ENCODE results near the gene SPON2. TPM values are rescaled to one million over a fixed set of nuclear protein-coding genes. Genes with fewer than 3 reads are reported as not detected.

Gene SPON2
- total RNA-seq, 1 experiment from 2014 or later: 1.8 TPM

GRCh38 chr4:1176398-1177273, 4.3 kb upstream of the SPON2 start:
- intact Hi-C loops (cut with micrococcal nuclease; ENCODE audit: unreplicated experiment) (no loop called here), in situ Hi-C loops (cut with HindIII; ENCODE audit: low pct_unique_long_range_greater_than_20kb, low sequenced_read_pairs) (no loop called here)
- H3K9me3 ChIP-seq (ENCODE audit: control insufficient read depth, insufficient read depth, low read depth, low read length): peaks cover 9% of the 10 kb centered on the region
- TF ChIP-seq CTCF (IDR thresholded peaks at IDR 0.05) (no peak), TCF7L2 (IDR thresholded peaks at IDR 0.05; ENCODE audit: low read depth, low read length) (no peak), POLR2AphosphoS5 (IDR thresholded peaks at IDR 0.05; ENCODE audit: low read depth, low read length) (no peak), SIN3A (IDR thresholded peaks at IDR 0.05; ENCODE audit: borderline replicate concordance, insufficient read depth, low read depth, low read length) (no peak)
- TF ChIP-seq, protein P1, sequence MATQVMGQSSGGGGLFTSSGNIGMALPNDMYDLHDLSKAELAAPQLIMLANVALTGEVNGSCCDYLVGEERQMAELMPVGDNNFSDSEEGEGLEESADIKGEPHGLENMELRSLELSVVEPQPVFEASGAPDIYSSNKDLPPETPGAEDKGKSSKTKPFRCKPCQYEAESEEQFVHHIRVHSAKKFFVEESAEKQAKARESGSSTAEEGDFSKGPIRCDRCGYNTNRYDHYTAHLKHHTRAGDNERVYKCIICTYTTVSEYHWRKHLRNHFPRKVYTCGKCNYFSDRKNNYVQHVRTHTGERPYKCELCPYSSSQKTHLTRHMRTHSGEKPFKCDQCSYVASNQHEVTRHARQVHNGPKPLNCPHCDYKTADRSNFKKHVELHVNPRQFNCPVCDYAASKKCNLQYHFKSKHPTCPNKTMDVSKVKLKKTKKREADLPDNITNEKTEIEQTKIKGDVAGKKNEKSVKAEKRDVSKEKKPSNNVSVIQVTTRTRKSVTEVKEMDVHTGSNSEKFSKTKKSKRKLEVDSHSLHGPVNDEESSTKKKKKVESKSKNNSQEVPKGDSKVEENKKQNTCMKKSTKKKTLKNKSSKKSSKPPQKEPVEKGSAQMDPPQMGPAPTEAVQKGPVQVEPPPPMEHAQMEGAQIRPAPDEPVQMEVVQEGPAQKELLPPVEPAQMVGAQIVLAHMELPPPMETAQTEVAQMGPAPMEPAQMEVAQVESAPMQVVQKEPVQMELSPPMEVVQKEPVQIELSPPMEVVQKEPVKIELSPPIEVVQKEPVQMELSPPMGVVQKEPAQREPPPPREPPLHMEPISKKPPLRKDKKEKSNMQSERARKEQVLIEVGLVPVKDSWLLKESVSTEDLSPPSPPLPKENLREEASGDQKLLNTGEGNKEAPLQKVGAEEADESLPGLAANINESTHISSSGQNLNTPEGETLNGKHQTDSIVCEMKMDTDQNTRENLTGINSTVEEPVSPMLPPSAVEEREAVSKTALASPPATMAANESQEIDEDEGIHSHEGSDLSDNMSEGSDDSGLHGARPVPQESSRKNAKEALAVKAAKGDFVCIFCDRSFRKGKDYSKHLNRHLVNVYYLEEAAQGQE (IDR thresholded peaks at IDR 0.05; ENCODE audit: insufficient read depth in 1 of 2, low read depth in 2 of 2, low read length in 1 of 2): no peak
- no peak overlapping the region for H3K27ac ChIP-seq (ENCODE audit: low read length)
- ChIA-PET CTCF (no interaction called here), POLR2A (no interaction called here)
- no peak overlapping the region for H3K4me3 ChIP-seq (ENCODE audit: low read depth in 2 of 2, low read length in 2 of 2)
- no peaks in the 10 kb centered on the region for H3K4me1 ChIP-seq (ENCODE audit: control insufficient read depth, insufficient read depth, low read length)
- BruUV-seq (replicated peaks): no TSS peak
- no peaks in the 10 kb centered on the region for H3K27me3 ChIP-seq (ENCODE audit: control insufficient read depth, insufficient read depth, low read length)
- DNase-seq (ENCODE audit: low read depth, low spot score): no peak
- ATAC-seq: no peak
- no peaks in the 10 kb centered on the region for H3K36me3 ChIP-seq (ENCODE audit: control insufficient read depth, insufficient read depth, low read length)

- TF ChIP-seq, protein P1 (IDR thresholded peaks at IDR 0.05; ENCODE audit: insufficient read depth in 1 of 2, low read depth in 2 of 2, low read length in 1 of 2): no peak
- TF ChIP-seq CTCF (IDR thresholded peaks at IDR 0.05): no peak
- TF ChIP-seq SIN3A (IDR thresholded peaks at IDR 0.05; ENCODE audit: borderline replicate concordance, insufficient read depth, low read depth, low read length): no peak
- TF ChIP-seq POLR2AphosphoS5 (IDR thresholded peaks at IDR 0.05; ENCODE audit: low read depth, low read length): no peak
- no peak for TF ChIP-seq TCF7L2 (IDR thresholded peaks at IDR 0.05; ENCODE audit: low read depth, low read length)
- no peak for ATAC-seq
- intact Hi-C loops (cut with micrococcal nuclease; ENCODE audit: unreplicated experiment) (no loop called here), in situ Hi-C loops (cut with HindIII; ENCODE audit: low pct_unique_long_range_greater_than_20kb, low sequenced_read_pairs) (no loop called here)
- no peaks in the 10 kb centered on the region for H3K4me1 ChIP-seq (ENCODE audit: control insufficient read depth, insufficient read depth, low read length)
- no TSS peak for BruUV-seq (replicated peaks)
- H3K4me3 ChIP-seq (ENCODE audit: low read depth in 2 of 2, low read length in 2 of 2): no peak overlapping the region
- no peak overlapping the region for H3K27ac ChIP-seq (ENCODE audit: low read length)
- ChIA-PET CTCF (interaction anchor here (0.6 kb wide), 1 partner anchor 363 kb away, joined by 6 read pairs; no protein-coding TSS in a partner anchor), POLR2A (no interaction called here)
- no peaks in the 10 kb centered on the region for H3K27me3 ChIP-seq (ENCODE audit: control insufficient read depth, insufficient read depth, low read length)
- no peaks in the 10 kb centered on the region for H3K36me3 ChIP-seq (ENCODE audit: control insufficient read depth, insufficient read depth, low read length)
- H3K9me3 ChIP-seq (ENCODE audit: control insufficient read depth, insufficient read depth, low read depth, low read length): peaks cover 3% of the 10 kb centered on the region
- DNase-seq (ENCODE audit: low read depth, low spot score): no peak
These were observed 3.3 kb upstream of the SPON2 start for GRCh38 chr4:1175635-1176229.

All from Panc1 (cell line).